Loucy (cell line): Measurements from ENCODE around the gene LCN10.

Experiments
- H2AFZ ChIP-seq: fragments of 200-600 bp; sonication (generic); 2 replicates; pipeline ENCODE4 v1.6.0; 2016; ENCODE audit warnings: antibody characterized with exemption, mild to moderate bottlenecking, low read length, moderate library complexity
- H3F3A ChIP-seq: fragments of 200-600 bp; 2 replicates; pipeline ENCODE4 v1.6.0; 2016; ENCODE audit warnings: antibody characterized with exemption, low read depth, mild to moderate bottlenecking
- H3K27me3 ChIP-seq: fragments of 200-600 bp; sonication (generic); 2 replicates; pipeline ENCODE4 v1.6.1; 2014; ENCODE audit warnings: low read length, mild to moderate bottlenecking; ENCODE audit not compliant: insufficient read depth, poor library complexity, severe bottlenecking
- H3K36me3 ChIP-seq: fragments of 200-600 bp; sonication (generic); 2 replicates; pipeline ENCODE4 v1.6.1; 2016; ENCODE audit warnings: low read length; ENCODE audit not compliant: insufficient read depth
- H3K4me1 ChIP-seq: fragments of 200-600 bp; sonication (generic); 2 replicates; pipeline ENCODE4 v1.5.1; 2014; ENCODE audit warnings: low read length, mild to moderate bottlenecking; ENCODE audit not compliant: insufficient read depth, poor library complexity, severe bottlenecking
- H3K4me2 ChIP-seq: fragments of 200-600 bp; sonication (generic); 2 replicates; pipeline ENCODE4 v1.6.0; 2014; ENCODE audit warnings: antibody characterized with exemption, low read length, low read depth, mild to moderate bottlenecking; ENCODE audit not compliant: poor library complexity, severe bottlenecking
- H3K4me3 ChIP-seq: fragments of 200-600 bp; sonication (generic); 2 replicates; pipeline ENCODE4 v1.5.1; 2014; ENCODE audit warnings: low read length, mild to moderate bottlenecking, mixed read lengths; ENCODE audit not compliant: poor library complexity, severe bottlenecking
- H3K79me2 ChIP-seq: fragments of 200-600 bp; sonication (generic); 2 replicates; pipeline ENCODE4 v1.6.1; 2014; ENCODE audit warnings: low read length; ENCODE audit not compliant: insufficient read depth
- H3K9ac ChIP-seq: fragments of 200-600 bp; sonication (generic); 2 replicates; pipeline ENCODE4 v1.6.0; 2014; ENCODE audit warnings: mild to moderate bottlenecking, low read depth, low read length, moderate library complexity; ENCODE audit not compliant: poor library complexity, severe bottlenecking
- H3K9me2 ChIP-seq: fragments of 200-600 bp; sonication (generic); replicated peaks from 2 replicates; pipeline ENCODE4 v1.6.1; 2016; ENCODE audit warnings: low read depth, low read length, mixed read lengths
- H3K9me3 ChIP-seq: fragments of 200-600 bp; sonication (generic); 2 replicates; pipeline ENCODE4 v1.6.1; 2014; ENCODE audit warnings: mild to moderate bottlenecking, antibody characterized with exemption, low read length, low read depth; ENCODE audit not compliant: insufficient read depth
- H4K20me1 ChIP-seq: fragments of 200-600 bp; sonication (generic); 2 replicates; pipeline ENCODE4 v1.6.0; 2014; ENCODE audit warnings: antibody characterized with exemption, low read length, mild to moderate bottlenecking; ENCODE audit not compliant: insufficient read depth, poor library complexity, severe bottlenecking
- EZH2phosphoT487 ChIP-seq: fragments of 200-600 bp; IDR thresholded peaks from 2 replicates; pipeline ENCODE4 v1.6.1; 2018; ENCODE audit warnings: antibody characterized with exemption, mild to moderate bottlenecking, moderate library complexity, borderline replicate concordance
- TF ChIP-seq, protein P1 (sequence below): fragments of 200-600 bp; sonication (generic); conservative IDR thresholded peaks from 2 replicates; pipeline ENCODE4 v1.5.1; 2014; ENCODE audit warnings: mild to moderate bottlenecking, antibody characterized with exemption, low read length

LCN10 gene

DNA sequence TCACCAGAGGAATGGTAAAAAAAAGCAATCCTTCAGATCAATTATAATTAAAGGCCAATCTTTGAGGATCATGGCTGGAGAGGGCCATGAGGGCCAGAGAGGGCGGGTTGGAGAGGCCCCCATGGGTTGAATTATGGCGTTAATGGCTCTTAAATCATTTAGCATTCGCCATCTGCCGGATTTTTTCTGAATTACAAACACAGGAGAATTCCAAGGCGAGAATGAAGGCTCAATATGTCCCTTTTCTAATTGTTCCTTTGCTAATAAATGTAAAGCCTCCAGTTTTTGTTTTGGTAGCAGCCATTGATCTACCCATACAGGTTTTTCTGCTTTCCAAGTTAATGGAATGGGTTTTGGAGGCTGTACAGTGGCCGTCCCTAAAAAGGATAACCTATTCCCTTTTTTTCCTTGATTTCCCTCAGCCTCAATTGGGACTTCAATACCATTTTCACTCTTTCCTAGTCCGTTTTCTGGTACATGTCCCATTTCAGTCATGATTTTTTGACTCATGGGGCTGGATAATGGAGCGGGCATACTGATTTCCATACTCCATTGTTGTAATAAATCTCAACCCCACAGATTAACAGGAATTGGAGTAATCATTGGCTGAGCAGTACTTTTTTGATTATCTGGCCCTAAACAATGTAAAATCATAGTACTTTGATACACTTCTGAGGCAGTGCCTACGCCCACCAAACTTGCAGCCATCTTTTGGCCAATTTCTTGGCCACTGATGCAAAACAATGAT, 41.7 kb upstream of the LCN10 start:
- no peak overlapping the region for H2AFZ ChIP-seq
- no peak overlapping the region for H3K4me3 ChIP-seq
- H3F3A ChIP-seq: no peaks in the 10 kb centered on the region
- H3K79me2 ChIP-seq: no peaks in the 10 kb centered on the region
- H3K4me2 ChIP-seq: no peak overlapping the region
- no peaks in the 10 kb centered on the region for H3K27me3 ChIP-seq
- H3K9me2 ChIP-seq: no peaks in the 10 kb centered on the region
- H3K36me3 ChIP-seq: no peaks in the 10 kb centered on the region
- H3K4me1 ChIP-seq: peaks cover 7% of the 10 kb centered on the region
- no peak for TF ChIP-seq EZH2phosphoT487
- TF ChIP-seq, protein P1, sequence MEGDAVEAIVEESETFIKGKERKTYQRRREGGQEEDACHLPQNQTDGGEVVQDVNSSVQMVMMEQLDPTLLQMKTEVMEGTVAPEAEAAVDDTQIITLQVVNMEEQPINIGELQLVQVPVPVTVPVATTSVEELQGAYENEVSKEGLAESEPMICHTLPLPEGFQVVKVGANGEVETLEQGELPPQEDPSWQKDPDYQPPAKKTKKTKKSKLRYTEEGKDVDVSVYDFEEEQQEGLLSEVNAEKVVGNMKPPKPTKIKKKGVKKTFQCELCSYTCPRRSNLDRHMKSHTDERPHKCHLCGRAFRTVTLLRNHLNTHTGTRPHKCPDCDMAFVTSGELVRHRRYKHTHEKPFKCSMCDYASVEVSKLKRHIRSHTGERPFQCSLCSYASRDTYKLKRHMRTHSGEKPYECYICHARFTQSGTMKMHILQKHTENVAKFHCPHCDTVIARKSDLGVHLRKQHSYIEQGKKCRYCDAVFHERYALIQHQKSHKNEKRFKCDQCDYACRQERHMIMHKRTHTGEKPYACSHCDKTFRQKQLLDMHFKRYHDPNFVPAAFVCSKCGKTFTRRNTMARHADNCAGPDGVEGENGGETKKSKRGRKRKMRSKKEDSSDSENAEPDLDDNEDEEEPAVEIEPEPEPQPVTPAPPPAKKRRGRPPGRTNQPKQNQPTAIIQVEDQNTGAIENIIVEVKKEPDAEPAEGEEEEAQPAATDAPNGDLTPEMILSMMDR: peak; percentile 56
- no peak overlapping the region for H3K9ac ChIP-seq
- H3K9me3 ChIP-seq: no peaks in the 10 kb centered on the region
- H4K20me1 ChIP-seq: no peaks in the 10 kb centered on the region

DNA sequence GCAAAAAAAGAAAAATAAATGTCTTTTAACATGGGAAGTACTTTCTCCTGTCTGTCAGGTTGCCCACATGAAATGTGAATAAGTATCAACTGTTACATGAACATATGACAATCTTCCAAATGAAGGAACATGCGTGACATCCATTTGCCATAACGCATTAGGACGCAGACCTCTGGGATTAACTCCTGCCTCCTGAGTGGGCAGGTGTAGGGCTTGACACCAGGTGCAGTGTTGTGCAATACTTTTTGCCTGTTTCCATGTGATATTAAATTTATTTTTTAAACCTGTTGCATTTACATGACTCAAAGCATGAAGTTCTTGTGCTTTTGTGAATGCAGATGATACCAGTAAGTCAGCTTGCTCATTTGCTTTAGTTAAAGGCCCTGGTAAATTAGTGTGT, 39.7 kb upstream of the LCN10 start:
- no peak overlapping the region for H3K4me2 ChIP-seq
- H3K36me3 ChIP-seq: no peaks in the 10 kb centered on the region
- H4K20me1 ChIP-seq: no peaks in the 10 kb centered on the region
- TF ChIP-seq, protein P1: no peak
- no peak for TF ChIP-seq EZH2phosphoT487
- H3K4me1 ChIP-seq: no peaks in the 10 kb centered on the region
- H3K79me2 ChIP-seq: no peaks in the 10 kb centered on the region
- no peaks in the 10 kb centered on the region for H3F3A ChIP-seq
- H3K27me3 ChIP-seq: no peaks in the 10 kb centered on the region
- H3K4me3 ChIP-seq: no peak overlapping the region
- H3K9me2 ChIP-seq: no peaks in the 10 kb centered on the region
- H3K9me3 ChIP-seq: no peaks in the 10 kb centered on the region
- H2AFZ ChIP-seq: no peak overlapping the region
- H3K9ac ChIP-seq: no peak overlapping the region

DNA sequence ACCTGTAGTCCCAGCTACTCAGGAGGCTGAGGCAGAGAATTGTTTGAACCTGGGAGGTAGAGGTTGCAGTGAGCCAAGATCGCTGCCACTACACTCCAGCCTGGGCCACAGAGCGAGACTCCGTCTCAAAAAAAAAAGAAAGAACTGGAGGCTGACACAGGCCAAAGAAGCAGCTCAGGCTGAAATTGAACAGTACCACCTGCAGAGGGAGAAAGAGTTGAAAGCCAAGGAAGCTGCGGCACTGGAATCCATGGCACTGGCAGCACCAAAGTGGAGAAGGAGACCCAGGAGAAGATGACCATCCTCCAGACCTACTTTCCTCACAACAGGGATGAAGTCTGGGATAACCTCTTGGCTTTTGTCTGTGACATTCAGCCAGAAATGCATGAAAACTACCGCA, 37.1 kb upstream of the LCN10 start:
- TF ChIP-seq, protein P1: no peak; the same call in 1 of the 2 replicates
- TF ChIP-seq EZH2phosphoT487: no peak
- Histone ChIP-seq H3K9ac (no peak overlapping the region), H3K36me3 (no peaks in the 10 kb centered on the region), H3K9me3 (no peaks in the 10 kb centered on the region), H3K4me3 (no peak overlapping the region), H2AFZ (no peak overlapping the region), H3K27me3 (no peaks in the 10 kb centered on the region), H4K20me1 (no peaks in the 10 kb centered on the region), H3K9me2 (no peaks in the 10 kb centered on the region), H3K4me2 (no peak overlapping the region), H3F3A (no peaks in the 10 kb centered on the region), H3K4me1 (no peaks in the 10 kb centered on the region), H3K79me2 (no peaks in the 10 kb centered on the region)
